HG03565 (cell line): ENCODE results near the gene OVOL2.
A peak's percentile ranks its signal among the peaks of the same experiment; 100 is the strongest.

Experiments
- ATAC-seq: cut with Tn5 transposase; IDR thresholded peaks from one replicate; pipeline ENCODE4 v1.9.1; 2021; ENCODE audit warnings: mild to moderate bottlenecking, moderate library complexity; ENCODE audit not compliant: unreplicated experiment

The OVOL2 gene

DNA sequence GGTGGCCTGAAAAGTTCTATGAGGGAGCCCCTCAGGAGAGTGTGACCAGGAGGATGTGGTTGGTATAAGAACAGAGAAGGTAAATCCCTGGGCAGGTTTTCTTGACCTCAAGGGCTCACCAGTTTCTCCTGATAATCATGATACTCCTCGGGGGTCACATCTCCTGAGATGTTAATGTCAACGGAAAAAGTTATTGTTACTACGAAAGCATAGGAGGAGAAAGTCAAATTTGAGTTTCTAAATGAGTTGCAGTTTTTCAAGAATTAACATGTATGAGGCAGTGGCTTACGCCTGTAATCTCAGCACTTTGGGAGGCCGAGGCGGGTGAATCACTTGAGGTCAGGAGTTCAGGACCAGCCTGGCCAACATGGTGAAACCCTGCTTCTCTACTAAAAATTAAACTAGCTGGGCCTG is 65.5 kb downstream of the OVOL2 start:
- ATAC-seq, result peak; percentile 67

DNA sequence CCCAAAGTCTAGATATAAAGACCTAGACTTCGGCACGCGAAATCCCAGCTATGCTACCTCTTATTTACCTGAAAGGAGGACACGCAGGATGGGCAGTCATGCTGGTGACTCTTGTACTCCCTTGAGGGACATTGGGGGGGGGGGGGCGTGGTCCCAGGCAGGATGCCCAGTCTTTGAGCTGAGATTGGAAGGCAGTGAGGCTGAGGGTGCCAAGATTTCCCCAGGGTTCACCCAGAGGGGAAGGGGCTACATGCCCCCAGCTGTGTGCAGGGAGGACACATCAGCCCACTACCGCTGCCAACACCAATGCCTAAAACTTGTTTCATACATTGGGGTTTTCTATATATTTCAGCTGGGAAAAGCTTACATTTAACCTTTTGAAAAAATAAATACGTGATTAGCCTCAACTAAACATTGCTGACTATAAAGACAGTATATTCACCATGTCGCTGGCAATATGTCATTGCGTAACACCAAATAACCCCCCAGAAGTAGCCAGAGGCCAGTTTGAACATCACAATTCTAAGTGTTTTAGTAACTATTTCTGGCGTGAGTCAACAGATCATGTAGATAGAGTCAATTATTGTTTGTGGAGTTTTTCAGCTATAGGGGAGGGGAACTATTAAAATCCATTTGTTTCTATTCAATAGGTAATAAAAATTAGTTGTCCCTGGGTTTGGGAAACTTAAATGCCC is 67.3 kb downstream of the OVOL2 start:
- ATAC-seq, result no peak

DNA sequence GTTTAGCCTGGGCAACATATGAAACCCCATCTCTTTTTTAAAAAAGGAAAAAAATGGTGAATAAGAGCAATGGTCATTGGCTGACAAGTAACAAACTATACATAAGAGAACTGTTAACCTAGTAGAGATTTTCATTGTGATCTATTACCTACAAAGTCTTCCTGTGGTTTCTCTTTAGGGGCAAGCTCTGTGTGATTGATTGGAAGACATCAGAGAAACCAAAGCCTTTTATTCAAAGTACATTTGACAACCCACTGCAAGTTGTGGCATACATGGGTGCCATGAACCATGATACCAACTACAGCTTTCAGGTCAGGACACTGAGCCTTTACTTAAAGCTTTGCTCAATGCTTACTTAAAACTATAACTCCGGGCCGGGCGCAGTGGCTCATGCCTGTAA is 69.7 kb downstream of the OVOL2 start:
- no peak for ATAC-seq

DNA sequence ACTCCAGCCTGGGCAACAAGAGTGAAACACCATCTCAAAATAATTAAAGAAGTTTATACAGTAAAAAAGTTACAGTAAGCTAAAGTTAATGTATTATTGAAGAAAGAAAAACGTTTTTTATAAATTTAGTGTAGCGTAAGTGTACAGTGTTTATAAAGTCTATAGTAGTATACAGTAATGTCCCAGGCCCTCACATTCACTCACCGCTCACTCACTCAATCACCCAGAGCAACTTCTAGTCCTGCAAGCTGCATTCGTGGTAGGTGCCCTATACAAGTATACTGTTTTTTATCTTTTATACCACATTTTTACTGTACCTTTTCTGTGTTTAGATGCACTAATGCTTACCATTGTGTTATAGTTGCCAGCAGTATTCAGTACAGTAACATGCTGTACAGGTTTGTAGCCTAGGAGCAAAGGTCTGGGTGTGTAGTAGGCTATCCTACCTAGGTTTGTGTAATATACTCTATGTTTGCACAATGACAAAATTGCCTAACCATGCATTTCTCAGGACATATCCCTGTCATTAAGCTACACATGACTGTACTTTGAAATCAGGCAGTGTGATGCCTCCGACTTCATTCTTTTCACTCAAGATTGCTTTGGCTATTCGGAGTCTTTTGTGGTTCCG is 72.2 kb downstream of the OVOL2 start:
- ATAC-seq, result no peak

DNA sequence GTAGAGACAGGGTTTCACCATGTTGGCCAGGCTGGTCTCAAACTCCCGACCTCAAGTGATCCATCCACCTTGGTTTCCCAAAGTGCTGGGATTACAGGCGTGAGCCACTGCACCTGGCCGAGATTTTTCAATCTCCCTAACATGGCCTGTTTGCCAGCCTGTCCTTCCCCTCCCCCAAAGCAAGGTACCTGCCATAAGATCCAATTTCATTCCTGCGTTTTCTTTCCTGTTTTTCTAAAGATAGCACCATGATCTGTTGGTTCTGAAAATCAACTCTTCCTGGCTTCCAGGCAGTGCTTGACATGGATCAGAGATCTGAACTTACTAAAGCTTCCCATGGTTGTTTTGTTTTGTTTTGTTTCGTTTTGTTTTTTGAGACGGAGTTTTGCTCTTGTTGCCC is 81.4 kb downstream of the OVOL2 start:
- no peak for ATAC-seq
